OCI-LY7 (cell line): ENCODE measurements around the gene NEDD4.

Experiments
- CTCF ChIP-seq: fragments of 200-600 bp; sonication (generic); conservative IDR thresholded peaks from 2 replicates; pipeline ENCODE4 v1.5.1; 2014; ENCODE audit warnings: mild to moderate bottlenecking, antibody characterized with exemption, low read length, moderate library complexity, mixed read lengths
- EZH2phosphoT487 ChIP-seq: fragments of 200-600 bp; sonication (generic); IDR thresholded peaks from 2 replicates; pipeline ENCODE4 v1.6.1; 2018; ENCODE audit warnings: low read depth, borderline replicate concordance, mild to moderate bottlenecking, mixed run types, antibody characterized with exemption, low read length, moderate library complexity, mixed read lengths

GRCh38 chr15:55856506-55857164 lies 136.8 kb downstream of the NEDD4 start:
- TF ChIP-seq CTCF, result no peak
- TF ChIP-seq EZH2phosphoT487, result no peak
